Embryonic facial prominence (tissue), 1 donor: ENCODE results near the gene FNDC3B.
"Not testable (repeated sequence)": the region's sequence is repeated elsewhere in the genome, so short reads cannot be mapped to it uniquely, and the experiment has no call there.

Experiments
- DNase-seq: peaks from one replicate; pipeline ENCODE4 v3.0.0-alpha.2; 2016; ENCODE audit errors: extremely low spot score

Gene FNDC3B

GRCh38 chr3:172236771-172237742, 197.7 kb downstream of the FNDC3B start:
- no peak for DNase-seq

- DNase-seq, result no peak
These were observed 198.8 kb downstream of the FNDC3B start for GRCh38 chr3:172238188-172238587.

- no peak for DNase-seq
These were observed 199.9 kb downstream of the FNDC3B start for GRCh38 chr3:172239218-172239790.

GRCh38 chr3:172241405-172241804, 202.0 kb downstream of the FNDC3B start:
- no peak for DNase-seq

- not testable (repeated sequence) for DNase-seq
These were observed 203.1 kb downstream of the FNDC3B start for GRCh38 chr3:172242471-172242870.

GRCh38 chr3:172243376-172243775, 204.0 kb downstream of the FNDC3B start:
- DNase-seq, result not testable (repeated sequence)

GRCh38 chr3:172244011-172244410, 204.6 kb downstream of the FNDC3B start:
- DNase-seq, result no peak

- DNase-seq, result no peak
These were observed 205.9 kb downstream of the FNDC3B start for GRCh38 chr3:172245241-172245640.

- DNase-seq, result no peak
These were observed 206.9 kb downstream of the FNDC3B start for GRCh38 chr3:172246107-172246844.

GRCh38 chr3:172247525-172248274, 208.3 kb downstream of the FNDC3B start:
- DNase-seq, result no peak

- no peak for DNase-seq
These were observed 209.7 kb downstream of the FNDC3B start for GRCh38 chr3:172249039-172249438.

GRCh38 chr3:172251211-172251610, 211.8 kb downstream of the FNDC3B start:
- DNase-seq, result no peak

GRCh38 chr3:172253200-172253599, 213.8 kb downstream of the FNDC3B start:
- no peak for DNase-seq

- DNase-seq, result no peak
These were observed 215.2 kb downstream of the FNDC3B start for GRCh38 chr3:172254542-172254941.

- DNase-seq, result not testable (repeated sequence)
These were observed 215.9 kb downstream of the FNDC3B start for GRCh38 chr3:172255321-172255720.

GRCh38 chr3:172256101-172256734, 216.8 kb downstream of the FNDC3B start:
- DNase-seq, result no peak

GRCh38 chr3:172257648-172258400, 218.4 kb downstream of the FNDC3B start:
- no peak for DNase-seq

GRCh38 chr3:172258624-172259023, 219.2 kb downstream of the FNDC3B start:
- DNase-seq, result no peak

GRCh38 chr3:172259111-172259541, 219.7 kb downstream of the FNDC3B start:
- no peak for DNase-seq

GRCh38 chr3:172259726-172260248, 220.4 kb downstream of the FNDC3B start:
- DNase-seq, result no peak
